ENCODE measurements around the gene ZSCAN26.

ZSCAN26 gene

DNA sequence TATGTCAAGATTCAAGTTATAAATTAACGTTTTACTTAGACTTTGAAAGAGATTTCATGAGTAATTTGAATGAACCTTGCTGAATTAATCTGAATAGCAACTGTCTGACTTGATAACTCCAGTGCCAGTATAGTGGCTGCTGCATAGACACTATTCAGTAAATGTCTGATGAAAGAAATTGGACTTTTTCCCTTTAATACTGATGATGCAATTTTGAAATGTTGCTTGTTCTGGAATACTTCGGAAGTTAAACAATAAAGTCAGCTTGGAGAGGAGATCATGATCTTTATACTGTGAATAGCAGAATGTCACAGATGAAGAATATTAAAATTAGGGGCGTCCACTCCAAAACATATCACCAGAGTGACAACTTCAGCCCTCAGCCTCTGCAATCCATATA is 10.8 kb downstream of the ZSCAN26 start:
- TF ChIP-seq, protein P1, sequence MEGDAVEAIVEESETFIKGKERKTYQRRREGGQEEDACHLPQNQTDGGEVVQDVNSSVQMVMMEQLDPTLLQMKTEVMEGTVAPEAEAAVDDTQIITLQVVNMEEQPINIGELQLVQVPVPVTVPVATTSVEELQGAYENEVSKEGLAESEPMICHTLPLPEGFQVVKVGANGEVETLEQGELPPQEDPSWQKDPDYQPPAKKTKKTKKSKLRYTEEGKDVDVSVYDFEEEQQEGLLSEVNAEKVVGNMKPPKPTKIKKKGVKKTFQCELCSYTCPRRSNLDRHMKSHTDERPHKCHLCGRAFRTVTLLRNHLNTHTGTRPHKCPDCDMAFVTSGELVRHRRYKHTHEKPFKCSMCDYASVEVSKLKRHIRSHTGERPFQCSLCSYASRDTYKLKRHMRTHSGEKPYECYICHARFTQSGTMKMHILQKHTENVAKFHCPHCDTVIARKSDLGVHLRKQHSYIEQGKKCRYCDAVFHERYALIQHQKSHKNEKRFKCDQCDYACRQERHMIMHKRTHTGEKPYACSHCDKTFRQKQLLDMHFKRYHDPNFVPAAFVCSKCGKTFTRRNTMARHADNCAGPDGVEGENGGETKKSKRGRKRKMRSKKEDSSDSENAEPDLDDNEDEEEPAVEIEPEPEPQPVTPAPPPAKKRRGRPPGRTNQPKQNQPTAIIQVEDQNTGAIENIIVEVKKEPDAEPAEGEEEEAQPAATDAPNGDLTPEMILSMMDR (IDR thresholded peaks at IDR 0.05) = no peak
- Histone ChIP-seq H2AFZ (no peak overlapping the region), H3K27ac (no peak overlapping the region)

DNA sequence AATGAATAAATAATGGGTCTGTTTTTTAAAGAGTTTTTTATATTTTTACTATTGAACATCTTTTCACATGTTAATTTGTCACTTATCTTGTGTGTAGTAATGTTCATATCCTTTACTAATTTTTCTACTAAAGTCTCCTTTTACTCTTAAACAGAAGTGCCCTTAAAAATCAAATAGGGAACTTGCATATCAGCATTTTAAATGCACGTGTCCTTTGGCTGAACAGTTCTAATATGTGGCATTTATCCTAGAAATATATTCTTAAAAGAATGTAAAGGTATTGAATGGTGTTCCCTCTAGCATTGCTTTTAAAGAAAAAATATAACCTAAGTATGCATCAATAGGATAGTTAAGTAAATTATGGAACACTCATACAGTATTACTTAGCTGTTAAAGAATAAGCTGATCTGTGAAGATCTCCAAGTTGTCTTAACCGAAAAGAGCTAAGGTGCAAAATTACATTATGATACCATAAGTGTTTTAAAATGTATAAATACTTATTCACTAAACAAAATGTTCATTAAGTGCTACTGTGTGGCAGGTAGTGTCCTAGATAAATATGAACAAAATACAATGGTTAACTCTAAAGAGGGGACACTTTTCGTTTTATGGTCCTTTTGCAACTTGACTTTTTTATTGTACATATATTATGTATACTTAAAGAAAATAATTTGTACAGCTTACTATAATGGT is 13.8 kb downstream of the ZSCAN26 start:
- Histone ChIP-seq H3K4me3 (ENCODE audit: low read depth, low read length) (peak overlapping the region; percentile 74), H3K9ac (no peak overlapping the region), H3K36me3 (ENCODE audit: control insufficient read depth, insufficient read depth, low read length) (no peaks in the 10 kb centered on the region), H3K27ac (no peak overlapping the region), H3K4me1 (no peaks in the 10 kb centered on the region), H3K4me2 (ENCODE audit: low read length) (peak overlapping the region; percentile 86), H3K27me3 (ENCODE audit: control insufficient read depth, insufficient read depth, low read length) (no peaks in the 10 kb centered on the region), H3K79me2 (no peaks in the 10 kb centered on the region), H3K9me3 (ENCODE audit: control insufficient read depth, low read length) (no peaks in the 10 kb centered on the region), H2AFZ (peak overlapping the region; percentile 93)
- TF ChIP-seq, protein P1 (IDR thresholded peaks at IDR 0.05) = no peak

More for the DNA sequence above, 10.8 kb downstream of the ZSCAN26 start:
- H3K27me3 ChIP-seq (ENCODE audit: control insufficient read depth, insufficient read depth, low read length) = no peaks in the 10 kb centered on the region
- no peaks in the 10 kb centered on the region for H3K36me3 ChIP-seq (ENCODE audit: control insufficient read depth, insufficient read depth, low read length)
- H3K9ac ChIP-seq = no peak overlapping the region
- H3K4me2 ChIP-seq (ENCODE audit: low read length) = no peak overlapping the region
- H3K4me1 ChIP-seq = no peaks in the 10 kb centered on the region
- H3K9me3 ChIP-seq (ENCODE audit: control insufficient read depth, low read length) = no peaks in the 10 kb centered on the region
- no peaks in the 10 kb centered on the region for H3K79me2 ChIP-seq
- H3K4me3 ChIP-seq (ENCODE audit: low read depth, low read length) = no peak overlapping the region

DNA sequence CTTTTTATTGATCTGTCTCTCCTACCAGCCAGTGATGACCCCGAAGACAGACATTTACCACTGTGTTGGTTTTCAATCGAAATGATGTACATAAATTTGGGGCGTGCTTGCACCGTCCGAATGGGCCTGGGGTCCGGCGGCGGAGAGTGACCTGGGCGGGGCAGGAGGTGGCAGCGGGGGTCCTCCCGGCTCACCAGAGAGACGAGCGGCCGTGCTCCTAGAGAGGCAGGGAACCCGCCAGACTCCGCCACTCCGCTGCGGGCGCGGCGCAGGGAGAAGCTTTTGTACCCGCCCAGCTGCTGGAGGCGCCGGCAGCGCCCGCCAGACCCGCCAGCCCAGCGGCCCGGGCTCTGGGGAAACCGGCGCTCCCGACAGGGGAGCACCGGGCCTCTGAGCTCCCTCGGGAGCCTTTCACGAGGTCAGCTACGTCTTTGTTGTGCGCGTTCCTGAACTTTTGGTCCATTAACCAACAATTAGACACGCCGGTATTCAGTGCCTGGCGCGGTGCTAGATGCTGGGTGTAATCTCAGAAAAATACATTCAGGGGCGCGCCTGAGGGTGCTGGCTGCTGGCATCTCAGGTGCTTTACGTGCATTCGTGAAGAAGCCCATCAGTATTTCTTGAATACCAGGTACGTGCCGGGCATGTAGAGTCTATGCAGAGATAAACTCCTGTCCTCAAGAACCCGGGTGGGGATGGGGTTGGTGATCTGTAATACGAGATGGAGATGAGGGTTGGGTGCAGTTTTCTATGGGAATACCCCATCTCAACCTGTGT is 14.5 kb downstream of the ZSCAN26 start, which contains the start of gene PGBD1:
PGBD1 (plus strand) TSS at position 285 of the 777 bp plus-strand sequence. CDS start 2,242 bp downstream, outside the sequence.
- Histone ChIP-seq H3K36me3 (ENCODE audit: control insufficient read depth, insufficient read depth, low read length) (no peaks in the 10 kb centered on the region), H2AFZ (peak within 1 kb of the TSS; percentile 93)
- TF ChIP-seq, protein P1 (IDR thresholded peaks at IDR 0.05) = no peak

DNA sequence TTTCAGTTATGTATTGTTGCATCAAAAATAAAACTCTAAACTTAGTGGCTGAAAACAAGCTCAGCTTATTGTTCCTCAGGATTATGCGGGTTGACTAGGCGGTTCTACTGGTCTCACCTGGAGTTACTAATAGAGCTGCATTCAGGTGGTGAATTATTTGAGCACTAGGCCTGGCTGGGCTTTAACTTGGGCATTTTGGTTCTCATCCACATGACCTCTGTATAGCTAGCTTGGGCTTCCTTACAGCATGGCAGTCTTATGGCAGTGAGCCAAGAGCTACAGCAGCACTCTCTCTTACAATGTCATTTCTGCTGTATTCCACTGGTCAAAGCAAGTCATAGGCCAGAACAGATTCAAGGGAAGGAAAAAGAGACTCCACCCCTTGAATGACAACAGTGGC is 16.0 kb downstream of the ZSCAN26 start:
- H3K9me3 ChIP-seq (ENCODE audit: control insufficient read depth, low read length) = no peaks in the 10 kb centered on the region
- TF ChIP-seq, protein P1 (IDR thresholded peaks at IDR 0.05) = no peak
- H3K27ac ChIP-seq = no peak overlapping the region
- no peaks in the 10 kb centered on the region for H3K36me3 ChIP-seq (ENCODE audit: control insufficient read depth, insufficient read depth, low read length)
- no peak overlapping the region for H3K4me3 ChIP-seq (ENCODE audit: low read depth, low read length)
- no peaks in the 10 kb centered on the region for H3K27me3 ChIP-seq (ENCODE audit: control insufficient read depth, insufficient read depth, low read length)
- no peaks in the 10 kb centered on the region for H3K4me1 ChIP-seq
- H3K4me2 ChIP-seq (ENCODE audit: low read length) = no peak overlapping the region
- no peaks in the 10 kb centered on the region for H3K79me2 ChIP-seq
- no peak overlapping the region for H3K9ac ChIP-seq
- H2AFZ ChIP-seq = no peak overlapping the region

More for the DNA sequence above, 14.5 kb downstream of the ZSCAN26 start, which contains the start of gene PGBD1:
- Histone ChIP-seq H3K4me1 (no peaks in the 10 kb centered on the region), H3K27ac (no peak within 1 kb of the TSS), H3K9me3 (ENCODE audit: control insufficient read depth, low read length) (no peaks in the 10 kb centered on the region), H3K27me3 (ENCODE audit: control insufficient read depth, insufficient read depth, low read length) (no peaks in the 10 kb centered on the region), H3K4me3 (ENCODE audit: low read depth, low read length) (peak within 1 kb of the TSS; percentile 74), H3K79me2 (no peaks in the 10 kb centered on the region), H3K9ac (no peak within 1 kb of the TSS), H3K4me2 (ENCODE audit: low read length) (peak within 1 kb of the TSS; percentile 86)

Measured in parathyroid adenoma (tissue), 2 donors.